ENCODE data around the gene VCAN.

Gene VCAN

GRCh38 chr5:83443534-83443933, 28.0 kb upstream of the VCAN start:
- no peak overlapping the region for H3K14ac ChIP-seq (ENCODE audit: low read length)
- no peak overlapping the region for H3K4me2 ChIP-seq (ENCODE audit: insufficient read depth, low read length, poor library complexity, severe bottlenecking)
- no peak overlapping the region for H2BK120ac ChIP-seq (ENCODE audit: low read depth, low read length)
- H3K4me1 ChIP-seq (ENCODE audit: control insufficient read depth in 2 of 2, insufficient read depth in 1 of 2, low read depth in 1 of 2, low read length in 2 of 2) = no peaks in the 10 kb centered on the region
- no peak overlapping the region for H2BK12ac ChIP-seq (ENCODE audit: low read length)
- no peak for DNase-seq (ENCODE audit: low spot score)
- no peak overlapping the region for H3K4ac ChIP-seq (ENCODE audit: low read length)
- H4K8ac ChIP-seq (ENCODE audit: low read depth, low read length) = no peak overlapping the region
- H2BK15ac ChIP-seq (ENCODE audit: low read length) = no peak overlapping the region
- no peak overlapping the region for H2AK5ac ChIP-seq (ENCODE audit: low read depth, low read length)
- H3K36me3 ChIP-seq (replicated peaks in 1 of 2; ENCODE audit: control insufficient read depth in 2 of 2, insufficient read depth in 2 of 2, low read length in 2 of 2) = no peaks in the 10 kb centered on the region
- H3K18ac ChIP-seq (ENCODE audit: low read length) = no peak overlapping the region
- no CpG with 5 or more reads among the region's 3 CpGs for WGBS, 2 donors (ENCODE audit: extremely low coverage in 2 of 2, insufficient read length in 2 of 2, insufficient replicate concordance in 1 of 2)
- no peak overlapping the region for H4K91ac ChIP-seq (ENCODE audit: low read depth, low read length, poor library complexity)
- H3K9ac ChIP-seq (ENCODE audit: low read depth, low read length, poor library complexity) = no peak overlapping the region
- no peaks in the 10 kb centered on the region for H3K79me1 ChIP-seq (ENCODE audit: low read depth, low read length)
- H3K4me3 ChIP-seq (ENCODE audit: low read length in 2 of 2) = no peak overlapping the region
- H3K9me3 ChIP-seq (replicated peaks in 1 of 2; ENCODE audit: control insufficient read depth in 2 of 2, insufficient read depth in 1 of 2, low read depth in 1 of 2, low read length in 2 of 2) = no peaks in the 10 kb centered on the region
- H2AFZ ChIP-seq (ENCODE audit: low read length) = no peak overlapping the region
- H3K27ac ChIP-seq (replicated peaks; ENCODE audit: low read length) = no peak overlapping the region
- no peaks in the 10 kb centered on the region for H3K27me3 ChIP-seq (ENCODE audit: control insufficient read depth in 3 of 3, insufficient read depth in 3 of 3, low read depth in 1 of 3, low read length in 3 of 3)
- H2BK5ac ChIP-seq (ENCODE audit: low read length) = no peak overlapping the region
- H3K23ac ChIP-seq (ENCODE audit: low read depth, low read length, poor library complexity) = no peak overlapping the region

- Histone ChIP-seq H3K27me3 (ENCODE audit: control insufficient read depth in 3 of 3, insufficient read depth in 3 of 3, low read depth in 1 of 3, low read length in 3 of 3) (no peaks in the 10 kb centered on the region), H3K9me3 (replicated peaks in 1 of 2; ENCODE audit: control insufficient read depth in 2 of 2, insufficient read depth in 1 of 2, low read depth in 1 of 2, low read length in 2 of 2) (no peaks in the 10 kb centered on the region), H3K36me3 (replicated peaks in 1 of 2; ENCODE audit: control insufficient read depth in 2 of 2, insufficient read depth in 2 of 2, low read length in 2 of 2) (no peaks in the 10 kb centered on the region), H4K8ac (ENCODE audit: low read depth, low read length) (no peak overlapping the region), H3K9ac (ENCODE audit: low read depth, low read length, poor library complexity) (no peak overlapping the region), H3K4ac (ENCODE audit: low read length) (no peak overlapping the region), H2AFZ (ENCODE audit: low read length) (no peak overlapping the region), H3K14ac (ENCODE audit: low read length) (no peak overlapping the region), H4K91ac (ENCODE audit: low read depth, low read length, poor library complexity) (no peak overlapping the region), H3K4me2 (ENCODE audit: insufficient read depth, low read length, poor library complexity, severe bottlenecking) (no peak overlapping the region), H2BK12ac (ENCODE audit: low read length) (no peak overlapping the region), H3K4me1 (ENCODE audit: control insufficient read depth in 2 of 2, insufficient read depth in 1 of 2, low read depth in 1 of 2, low read length in 2 of 2) (no peaks in the 10 kb centered on the region), H2AK5ac (ENCODE audit: low read depth, low read length) (no peak overlapping the region), H3K79me1 (ENCODE audit: low read depth, low read length) (no peaks in the 10 kb centered on the region), H2BK15ac (ENCODE audit: low read length) (no peak overlapping the region), H2BK5ac (ENCODE audit: low read length) (no peak overlapping the region), H2BK120ac (ENCODE audit: low read depth, low read length) (no peak overlapping the region), H3K18ac (ENCODE audit: low read length) (no peak overlapping the region), H3K4me3 (ENCODE audit: low read length in 2 of 2) (no peak overlapping the region), H3K23ac (ENCODE audit: low read depth, low read length, poor library complexity) (no peak overlapping the region), H3K27ac (replicated peaks; ENCODE audit: low read length) (no peak overlapping the region)
- no peak for DNase-seq (ENCODE audit: low spot score)
- no CpG with 5 or more reads among the region's 2 CpGs for WGBS, 2 donors (ENCODE audit: extremely low coverage in 2 of 2, insufficient read length in 2 of 2, insufficient replicate concordance in 1 of 2)
These were observed 27.1 kb upstream of the VCAN start for GRCh38 chr5:83444445-83444844.

- no peak for DNase-seq (ENCODE audit: low spot score)
- no peak overlapping the region for H3K27ac ChIP-seq (replicated peaks; ENCODE audit: low read length)
- no CpG with 5 or more reads among the region's 4 CpGs for WGBS, 2 donors (ENCODE audit: extremely low coverage in 2 of 2, insufficient read length in 2 of 2, insufficient replicate concordance in 1 of 2)
These were observed 25.1 kb upstream of the VCAN start for GRCh38 chr5:83446253-83446947.

GRCh38 chr5:83447533-83447932, 24.0 kb upstream of the VCAN start:
- Histone ChIP-seq H3K9ac (ENCODE audit: low read depth, low read length, poor library complexity) (no peak overlapping the region), H3K79me1 (ENCODE audit: low read depth, low read length) (no peaks in the 10 kb centered on the region), H2AK5ac (ENCODE audit: low read depth, low read length) (no peak overlapping the region), H2BK120ac (ENCODE audit: low read depth, low read length) (no peak overlapping the region), H3K4me2 (ENCODE audit: insufficient read depth, low read length, poor library complexity, severe bottlenecking) (no peak overlapping the region), H3K23ac (ENCODE audit: low read depth, low read length, poor library complexity) (no peak overlapping the region), H2BK5ac (ENCODE audit: low read length) (no peak overlapping the region), H3K14ac (ENCODE audit: low read length) (no peak overlapping the region), H3K4me1 (ENCODE audit: control insufficient read depth in 2 of 2, insufficient read depth in 1 of 2, low read depth in 1 of 2, low read length in 2 of 2) (peaks cover 3 to 4% of the 10 kb centered on the region in 2 donors), H2AFZ (ENCODE audit: low read length) (no peak overlapping the region), H3K36me3 (replicated peaks in 1 of 2; ENCODE audit: control insufficient read depth in 2 of 2, insufficient read depth in 2 of 2, low read length in 2 of 2) (no peaks in the 10 kb centered on the region), H3K9me3 (replicated peaks in 1 of 2; ENCODE audit: control insufficient read depth in 2 of 2, insufficient read depth in 1 of 2, low read depth in 1 of 2, low read length in 2 of 2) (peaks cover 0 to under 1% of the 10 kb centered on the region in 2 donors), H4K91ac (ENCODE audit: low read depth, low read length, poor library complexity) (no peak overlapping the region), H3K27me3 (ENCODE audit: control insufficient read depth in 3 of 3, insufficient read depth in 3 of 3, low read depth in 1 of 3, low read length in 3 of 3) (no peaks in the 10 kb centered on the region), H3K27ac (replicated peaks; ENCODE audit: low read length) (no peak overlapping the region), H2BK12ac (ENCODE audit: low read length) (no peak overlapping the region), H3K4ac (ENCODE audit: low read length) (no peak overlapping the region), H4K8ac (ENCODE audit: low read depth, low read length) (no peak overlapping the region), H3K18ac (ENCODE audit: low read length) (no peak overlapping the region), H3K4me3 (ENCODE audit: low read length in 2 of 2) (no peak overlapping the region), H2BK15ac (ENCODE audit: low read length) (no peak overlapping the region)
- no peak for DNase-seq (ENCODE audit: low spot score)
- no CpG with 5 or more reads among the region's 1 CpG for WGBS, 2 donors (ENCODE audit: extremely low coverage in 2 of 2, insufficient read length in 2 of 2, insufficient replicate concordance in 1 of 2)

More at GRCh38 chr5:83446253-83446947, 25.1 kb upstream of the VCAN start:
- Histone ChIP-seq H3K27me3 (ENCODE audit: control insufficient read depth in 3 of 3, insufficient read depth in 3 of 3, low read depth in 1 of 3, low read length in 3 of 3) (no peaks in the 10 kb centered on the region), H2BK5ac (ENCODE audit: low read length) (no peak overlapping the region), H3K36me3 (replicated peaks in 1 of 2; ENCODE audit: control insufficient read depth in 2 of 2, insufficient read depth in 2 of 2, low read length in 2 of 2) (no peaks in the 10 kb centered on the region), H3K4me3 (ENCODE audit: low read length in 2 of 2) (no peak overlapping the region), H2BK15ac (ENCODE audit: low read length) (no peak overlapping the region), H3K4me2 (ENCODE audit: insufficient read depth, low read length, poor library complexity, severe bottlenecking) (no peak overlapping the region), H3K4ac (ENCODE audit: low read length) (no peak overlapping the region), H3K4me1 (ENCODE audit: control insufficient read depth in 2 of 2, insufficient read depth in 1 of 2, low read depth in 1 of 2, low read length in 2 of 2) (peaks cover 3 to 4% of the 10 kb centered on the region in 2 donors), H2AFZ (ENCODE audit: low read length) (peak overlapping the region; percentile 16), H3K14ac (ENCODE audit: low read length) (no peak overlapping the region), H2BK12ac (ENCODE audit: low read length) (no peak overlapping the region), H2BK120ac (ENCODE audit: low read depth, low read length) (no peak overlapping the region), H3K9me3 (replicated peaks in 1 of 2; ENCODE audit: control insufficient read depth in 2 of 2, insufficient read depth in 1 of 2, low read depth in 1 of 2, low read length in 2 of 2) (no peaks in the 10 kb centered on the region), H3K9ac (ENCODE audit: low read depth, low read length, poor library complexity) (no peak overlapping the region), H4K91ac (ENCODE audit: low read depth, low read length, poor library complexity) (no peak overlapping the region), H3K79me1 (ENCODE audit: low read depth, low read length) (no peaks in the 10 kb centered on the region), H3K18ac (ENCODE audit: low read length) (no peak overlapping the region), H4K8ac (ENCODE audit: low read depth, low read length) (no peak overlapping the region), H3K23ac (ENCODE audit: low read depth, low read length, poor library complexity) (no peak overlapping the region), H2AK5ac (ENCODE audit: low read depth, low read length) (no peak overlapping the region)

All from neuronal stem cell (in vitro differentiated cells).